B cell (primary cell): ENCODE measurements around the gene CYP8B1. TPM values are rescaled to one million over a fixed set of nuclear protein-coding genes. Genes with fewer than 3 reads are reported as not detected.

ENCODE experiments used
- ATAC-seq: fragments of 200-7000 bp; cut with Tn5 transposase; one replicate; pipeline ENCODE4 v1.10.0; 2021; ENCODE audit warnings: low read depth, mild to moderate bottlenecking, moderate number of reproducible peaks, moderate library complexity
- CTCF ChIA-PET: fragments of 350-600 bp; sonication (Branson Sonifier 250); formaldehyde crosslinking; loops from one replicate; lab custom pipeline; 2021; ENCODE audit warnings: antibody characterized with exemption, inconsistent platforms; lab: Charles Lee
- POLR2A ChIA-PET: fragments of 350-600 bp; sonication (Branson Sonifier 250); formaldehyde crosslinking; loops from one replicate; lab custom pipeline; 2021; ENCODE audit warnings: antibody characterized with exemption; lab: Charles Lee
- DNase-seq: peaks from one replicate; pipeline ENCODE4 v3.0.0; 2013
- H2AFZ ChIP-seq: 2 replicates; pipeline ENCODE4 v1.6.1; 2012; ENCODE audit warnings: mild to moderate bottlenecking, low read depth, low read length; ENCODE audit not compliant: insufficient read depth, poor library complexity, severe bottlenecking
- H3K27ac ChIP-seq, 2 donors: 1 replicate in 1 of 2; 2 replicates in 1 of 2; pipeline ENCODE4 v1.5.1; 2012 to 2013; ENCODE audit warnings: low read length in 2 of 2, mild to moderate bottlenecking in 2 of 2, moderate library complexity in 1 of 2
- H3K27me3 ChIP-seq, 4 experiments: fragments of 200-600 bp in 1 of 4; sonication (generic) in 1 of 4; replicated peaks in 1 of 4; 1 replicate in 2 of 4; 2 replicates in 2 of 4; pipeline versions ENCODE4 v1.6.1 to v1.7.0; 2013 to 2016; ENCODE audit warnings: low read length in 3 of 4, mild to moderate bottlenecking in 2 of 4, mixed read lengths in 1 of 4, moderate library complexity in 1 of 4; ENCODE audit not compliant: insufficient read depth in 4 of 4, control insufficient read depth in 3 of 4; ENCODE audit errors: control extremely low read depth in 1 of 4
- H3K36me3 ChIP-seq, 2 experiments: replicated peaks in 1 of 2; 1 replicate in 1 of 2; 2 replicates in 1 of 2; pipeline versions ENCODE4 v1.6.1 to v1.7.1; 2013; ENCODE audit warnings: low read length in 1 of 2; ENCODE audit not compliant: insufficient read depth in 2 of 2, control insufficient read depth in 1 of 2; ENCODE audit errors: control extremely low read depth in 1 of 2, extremely low read depth in 1 of 2
- H3K4me1 ChIP-seq, 2 donors: fragments of 200-600 bp in 1 of 2; sonication (generic) in 1 of 2; 1 replicate in 1 of 2; 2 replicates in 1 of 2; pipeline versions ENCODE4 v1.5.1 to v1.6.1; 2013 to 2017; ENCODE audit warnings: low read length in 2 of 2; ENCODE audit not compliant: control insufficient read depth in 2 of 2, insufficient read depth in 2 of 2
- H3K4me2 ChIP-seq: replicated peaks from 2 replicates; pipeline ENCODE3; 2012; ENCODE audit warnings: mild to moderate bottlenecking, low read depth, low read length; ENCODE audit not compliant: poor library complexity, severe bottlenecking
- H3K4me3 ChIP-seq, 5 experiments: fragments of 200-600 bp in 1 of 5; sonication (generic) in 1 of 5; 1 replicate in 3 of 5; 2 replicates in 2 of 5; pipeline versions ENCODE4 v1.5.1 to v1.7.0; 2011 to 2016; ENCODE audit warnings: low read length in 4 of 5, mild to moderate bottlenecking in 4 of 5, low read depth in 2 of 5, control low read depth in 1 of 5, moderate library complexity in 1 of 5; ENCODE audit not compliant: insufficient read depth in 1 of 5; ENCODE audit errors: control extremely low read depth in 1 of 5, extremely low read depth in 1 of 5
- H3K79me2 ChIP-seq: fragments of 200-600 bp; sonication (generic); one replicate; pipeline ENCODE4 v1.6.0; 2016; ENCODE audit warnings: low read length; ENCODE audit not compliant: control insufficient read depth, insufficient read depth
- H3K9ac ChIP-seq: fragments of 200-600 bp; sonication (generic); 2 replicates; pipeline ENCODE4 v1.6.1; 2017; ENCODE audit warnings: mild to moderate bottlenecking, low read length, moderate library complexity
- H3K9me3 ChIP-seq, 3 donors: one replicate each; pipeline versions ENCODE4 v1.6.1 to v1.7.1; 2013; ENCODE audit warnings: low read length in 2 of 3; ENCODE audit not compliant: control insufficient read depth in 2 of 3, insufficient read depth in 1 of 3; ENCODE audit errors: control extremely low read depth in 1 of 3
- H4K20me1 ChIP-seq: 2 replicates; pipeline ENCODE4 v1.6.0; 2012; ENCODE audit warnings: mild to moderate bottlenecking, low read length; ENCODE audit not compliant: insufficient read depth, control insufficient read depth, poor library complexity, severe bottlenecking
- H3K27ac Mint-ChIP-seq: one replicate; pipeline ENCODE4 v1.8.0; 2021; ENCODE audit warnings: mixed read lengths
- H3K27me3 Mint-ChIP-seq: one replicate; pipeline ENCODE4 v1.8.0; 2021; ENCODE audit warnings: mixed read lengths
- H3K4me1 Mint-ChIP-seq: one replicate; pipeline ENCODE4 v1.8.0; 2021; ENCODE audit warnings: mixed read lengths
- H3K4me3 Mint-ChIP-seq: one replicate; pipeline ENCODE4 v1.8.0; 2021; ENCODE audit warnings: mixed read lengths
- H3K9me3 Mint-ChIP-seq: one replicate; pipeline ENCODE4 v1.8.0; 2022; ENCODE audit warnings: mixed read lengths; ENCODE audit not compliant: insufficient read depth
- EZH2 ChIP-seq: IDR thresholded peaks from 2 replicates; pipeline ENCODE4 v1.6.1; 2012; ENCODE audit warnings: borderline replicate concordance, low read depth, mild to moderate bottlenecking, moderate library complexity, low read length; ENCODE audit not compliant: insufficient read depth, poor library complexity, severe bottlenecking
- WGBS: methylation state at CpG from one replicate; pipeline ENCODE4 v1.1.5; 2013; ENCODE audit warnings: missing lambda C conversion rate; ENCODE audit not compliant: insufficient coverage; 5-methylcytosine and 5-hydroxymethylcytosine counted together
- intact Hi-C: fragments of 100-400 bp; cut with micrococcal nuclease; formaldehyde crosslinking; loops from one replicate; pipeline ENCODE4 v1.10.0; 2022
- polyA plus RNA-seq: library from polyadenylated mRNA; depleted of rRNA; stranded (reverse); fragments of >200 nt; gene quantifications from 2 replicates; pipeline ENCODE4 v1.2.3, GENCODE V29; 2012
- total RNA-seq, 2 donors: library from RNA; stranded (reverse); fragments of 120-200 nt in 1 of 2; gene quantifications; 1 replicate in 1 of 2; 2 replicates in 1 of 2; pipeline versions ENCODE4 v1.2.3 to v1.2.4, GENCODE V29; 2013 to 2022
- TF ChIP-seq, protein P1 (sequence below): fragments of 200-600 bp; IDR thresholded peaks from one replicate; pipeline ENCODE4 v1.8.0; 2022; ENCODE audit warnings: antibody characterized with exemption, mild to moderate bottlenecking

CYP8B1 gene
- total and polyA plus RNA-seq, 2 donors (not counting 1 experiment from before 2014, with no cell fraction given) = not detected

DNA sequence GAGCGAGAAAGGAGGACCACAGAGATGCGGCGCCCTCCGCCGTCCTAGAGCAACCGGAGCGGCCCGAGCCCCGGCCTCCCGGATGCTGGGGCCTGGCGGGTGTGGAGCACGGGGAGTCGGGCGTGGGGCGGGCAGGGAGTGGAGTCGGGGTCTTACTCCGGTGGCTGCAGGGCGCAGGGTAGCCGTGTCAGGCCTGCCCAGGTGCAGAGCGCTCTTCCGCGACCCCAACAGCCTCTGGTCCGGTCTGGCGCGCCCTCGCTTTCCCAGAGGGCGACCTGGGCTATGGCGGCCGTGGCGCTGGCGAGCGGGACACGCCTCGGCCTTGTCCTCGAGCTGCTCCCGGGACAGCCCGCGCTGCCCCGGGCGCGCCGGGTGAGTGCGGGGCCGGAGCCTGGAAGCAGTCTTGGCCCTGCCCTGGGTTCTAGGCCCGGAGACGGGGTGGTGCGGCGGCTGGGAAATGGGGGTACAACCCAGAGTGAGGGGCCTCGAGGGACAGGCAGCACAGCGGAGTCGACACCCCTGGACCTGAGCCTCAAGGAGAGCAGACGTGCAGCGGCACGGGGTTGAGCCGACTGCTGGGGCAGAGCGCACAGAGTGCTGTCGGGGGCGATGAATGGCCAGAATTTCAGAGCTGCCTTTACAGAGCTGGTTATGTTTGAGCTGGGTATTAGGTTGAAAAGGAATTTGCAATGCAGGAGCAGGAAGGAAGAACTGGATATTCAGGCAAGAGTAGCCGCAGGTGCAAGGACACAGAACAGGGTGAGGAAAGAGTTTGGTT is 30.6 kb upstream of the CYP8B1 start, which contains the start of gene ZNF662:
Gene ZNF662, plus strand, starts transcription at position 73 of the 778 bp plus-strand sequence. CDS start 1,973 bp downstream, outside the sequence.
- Mint-ChIP-seq H3K9me3 (peaks cover 8% of the 10 kb centered on the region), H3K4me1 (peaks cover 9% of the 10 kb centered on the region), H3K27me3 (peaks cover 64% of the 10 kb centered on the region), H3K4me3 (peak within 1 kb of the TSS; percentile 70), H3K27ac (no peak within 1 kb of the TSS)
- Histone ChIP-seq H3K27me3 (peaks cover 0 to 43% (median 17%) of the 10 kb centered on the region in 4 experiments), H3K79me2 (no peaks in the 10 kb centered on the region), H3K36me3 (no peaks in the 10 kb centered on the region), H2AFZ (peak within 1 kb of the TSS; percentile 60), H3K4me1 (peaks cover 7 to 15% of the 10 kb centered on the region in 2 donors), H3K9ac (peak within 1 kb of the TSS; percentile 37), H3K27ac (no peak within 1 kb of the TSS), H3K9me3 (peaks cover 0 to 19% (median 0%) of the 10 kb centered on the region in 3 donors), H3K4me2 (peak within 1 kb of the TSS; percentile 66), H4K20me1 (no peaks in the 10 kb centered on the region), H3K4me3 (peak within 1 kb of the TSS in 3 of 5 experiments; percentile 14 to 33 (median 25))
- intact Hi-C loops = no loop called here
- WGBS = 6% methylated on average over 59 of the region's 59 CpGs
- no peak for TF ChIP-seq EZH2
- TF ChIP-seq, protein P1, sequence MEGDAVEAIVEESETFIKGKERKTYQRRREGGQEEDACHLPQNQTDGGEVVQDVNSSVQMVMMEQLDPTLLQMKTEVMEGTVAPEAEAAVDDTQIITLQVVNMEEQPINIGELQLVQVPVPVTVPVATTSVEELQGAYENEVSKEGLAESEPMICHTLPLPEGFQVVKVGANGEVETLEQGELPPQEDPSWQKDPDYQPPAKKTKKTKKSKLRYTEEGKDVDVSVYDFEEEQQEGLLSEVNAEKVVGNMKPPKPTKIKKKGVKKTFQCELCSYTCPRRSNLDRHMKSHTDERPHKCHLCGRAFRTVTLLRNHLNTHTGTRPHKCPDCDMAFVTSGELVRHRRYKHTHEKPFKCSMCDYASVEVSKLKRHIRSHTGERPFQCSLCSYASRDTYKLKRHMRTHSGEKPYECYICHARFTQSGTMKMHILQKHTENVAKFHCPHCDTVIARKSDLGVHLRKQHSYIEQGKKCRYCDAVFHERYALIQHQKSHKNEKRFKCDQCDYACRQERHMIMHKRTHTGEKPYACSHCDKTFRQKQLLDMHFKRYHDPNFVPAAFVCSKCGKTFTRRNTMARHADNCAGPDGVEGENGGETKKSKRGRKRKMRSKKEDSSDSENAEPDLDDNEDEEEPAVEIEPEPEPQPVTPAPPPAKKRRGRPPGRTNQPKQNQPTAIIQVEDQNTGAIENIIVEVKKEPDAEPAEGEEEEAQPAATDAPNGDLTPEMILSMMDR = no peak
- ATAC-seq (no peak), DNase-seq (no peak)
- POLR2A ChIA-PET = no interaction called here
- CTCF ChIA-PET = no interaction called here

DNA sequence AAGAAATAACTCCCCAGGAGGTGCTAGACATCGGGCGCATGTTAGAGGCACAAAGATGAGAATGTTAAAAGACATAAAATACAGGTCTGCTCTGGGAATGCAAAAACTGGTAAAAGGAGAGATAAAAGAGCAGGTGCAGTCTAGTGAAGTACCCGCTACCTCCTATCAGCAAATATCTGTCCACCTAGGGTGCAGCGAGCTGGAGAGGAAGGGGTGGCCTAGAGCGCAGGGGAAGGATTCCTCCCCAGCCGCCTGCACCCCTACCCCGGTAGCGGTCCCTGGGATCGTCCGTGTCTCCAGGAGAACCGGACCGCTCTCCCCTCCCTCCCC is 30.0 kb upstream of the CYP8B1 start:
- Histone ChIP-seq H3K36me3 (no peaks in the 10 kb centered on the region), H3K9me3 (peaks cover 0 to 19% (median 0%) of the 10 kb centered on the region in 3 donors), H2AFZ (peak overlapping the region; percentile 60), H3K4me1 (peaks cover 7 to 15% of the 10 kb centered on the region in 2 donors), H3K27ac (no peak overlapping the region), H3K9ac (peak overlapping the region; percentile 37), H3K4me2 (peak overlapping the region; percentile 66), H4K20me1 (no peaks in the 10 kb centered on the region), H3K4me3 (peak overlapping the region in 1 of 5 experiments; percentile 25), H3K27me3 (peaks cover 0 to 43% (median 17%) of the 10 kb centered on the region in 4 experiments), H3K79me2 (no peaks in the 10 kb centered on the region)
- Mint-ChIP-seq H3K9me3 (peaks cover 8% of the 10 kb centered on the region), H3K4me1 (peaks cover 9% of the 10 kb centered on the region), H3K27me3 (peaks cover 65% of the 10 kb centered on the region), H3K27ac (no peak overlapping the region), H3K4me3 (peak overlapping the region; percentile 70)
- CTCF ChIA-PET = no interaction called here
- WGBS = 4% methylated on average over 6 of the region's 12 CpGs
- intact Hi-C loops = no loop called here
- no peak for ATAC-seq
- DNase-seq = no peak
- TF ChIP-seq, protein P1 = no peak
- POLR2A ChIA-PET = no interaction called here
